ENCODE data around the gene RAB1A. TPM values are rescaled to one million over a fixed set of nuclear protein-coding genes. Genes with fewer than 3 reads are reported as not detected.

RAB1A gene
- total and polyA plus RNA-seq, 2 donors, result 42.9 to 144 TPM

DNA sequence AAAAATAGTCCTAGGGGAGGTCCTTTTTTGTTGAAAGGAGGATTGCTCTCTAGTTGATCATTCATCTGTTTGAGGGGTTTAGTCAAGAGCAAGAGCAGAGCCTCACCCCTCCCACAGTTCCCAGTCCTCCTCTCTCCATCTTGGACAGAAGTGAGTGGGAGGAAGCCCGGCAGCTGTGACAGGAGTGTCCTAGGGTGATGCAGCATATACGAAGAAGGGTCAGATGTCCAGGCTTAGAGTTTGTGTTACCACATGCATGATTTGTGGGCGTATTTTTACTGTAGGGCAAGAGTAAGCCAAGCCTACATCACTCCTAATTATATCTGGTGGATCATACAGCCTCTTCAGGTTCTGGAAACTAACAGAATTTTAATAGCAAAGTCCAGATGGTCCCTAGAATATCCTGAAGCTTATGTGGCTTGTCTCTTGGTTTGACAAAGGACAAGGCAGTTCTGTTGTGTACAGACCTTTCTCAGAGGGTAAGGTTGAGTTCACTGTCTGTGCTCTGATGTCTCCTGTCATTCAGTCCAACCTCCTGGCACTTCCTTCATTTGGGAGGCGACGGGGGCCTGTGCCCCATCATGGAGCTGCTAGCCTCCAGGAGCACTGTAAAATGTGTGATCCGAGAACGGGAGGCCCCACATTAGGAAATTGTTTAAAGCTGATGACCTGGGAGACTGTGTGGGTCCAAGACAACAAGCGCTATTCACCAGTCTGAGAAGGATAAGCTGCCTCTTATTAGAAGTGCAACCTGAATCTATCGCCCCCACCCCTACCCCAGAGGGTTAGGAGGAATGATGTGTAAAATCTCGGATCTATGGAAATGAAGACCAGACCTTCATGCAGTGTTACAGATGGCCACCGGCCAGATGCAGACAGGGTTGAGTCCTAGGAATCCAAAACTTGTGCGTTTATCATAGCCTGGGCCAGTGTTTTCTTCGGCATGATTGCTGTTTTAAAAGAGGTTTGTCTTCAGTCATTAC lies 66.8 kb downstream of the RAB1A start:
- 96% methylated on average over 13 of the region's 13 CpGs for WGBS
- H3K4me3 ChIP-seq (ENCODE audit: low read length in 2 of 2), result no peak overlapping the region
- DNase-seq (ENCODE audit: low read depth in 6 of 9, low spot score in 9 of 9), result no peak
- H3K36me3 ChIP-seq (ENCODE audit: control insufficient read depth in 2 of 2, insufficient read depth in 2 of 2, low read length in 1 of 2), result peaks cover 0 to 3% of the 10 kb centered on the region in 2 donors
- no peaks in the 10 kb centered on the region for H3K27me3 ChIP-seq (ENCODE audit: control insufficient read depth in 2 of 2, insufficient read depth in 1 of 2, low read length in 1 of 2)
- H3K9me3 ChIP-seq (ENCODE audit: control insufficient read depth in 2 of 2, insufficient read depth in 1 of 2, low read length in 1 of 2), result no peaks in the 10 kb centered on the region
- H3K4me1 ChIP-seq (ENCODE audit: control insufficient read depth in 2 of 2, insufficient read depth in 2 of 2, low read length in 2 of 2), result peaks cover 5 to 39% of the 10 kb centered on the region in 2 donors
- H3K27ac ChIP-seq (ENCODE audit: low read depth in 1 of 2, low read length in 1 of 2), result no peak overlapping the region

DNA sequence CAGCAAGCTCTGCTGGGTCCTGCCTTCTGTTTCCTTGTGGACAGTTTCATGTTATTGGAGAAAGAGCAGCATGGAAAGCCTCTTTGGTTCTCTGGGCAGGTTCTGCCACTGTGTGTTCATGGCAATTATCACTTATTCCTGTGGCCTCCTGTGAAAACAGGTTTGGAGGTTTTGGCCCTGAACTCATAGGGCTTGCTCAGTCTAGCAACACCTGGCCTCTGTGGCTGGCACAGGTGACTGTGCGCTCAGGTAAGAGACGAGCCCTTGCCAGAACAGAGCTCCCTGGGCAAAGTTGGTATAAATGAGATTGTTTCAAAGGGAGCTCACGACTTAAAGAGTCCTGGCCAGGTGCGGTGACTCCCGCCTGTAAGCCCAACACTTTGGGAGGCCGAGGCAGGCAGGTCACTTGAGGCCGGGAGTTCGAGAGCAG lies 68.0 kb downstream of the RAB1A start:
- no peaks in the 10 kb centered on the region for H3K9me3 ChIP-seq (ENCODE audit: control insufficient read depth in 2 of 2, insufficient read depth in 1 of 2, low read length in 1 of 2)
- H3K36me3 ChIP-seq (ENCODE audit: control insufficient read depth in 2 of 2, insufficient read depth in 2 of 2, low read length in 1 of 2), result peaks cover 0 to 3% of the 10 kb centered on the region in 2 donors
- H3K27ac ChIP-seq (ENCODE audit: low read depth in 1 of 2, low read length in 1 of 2), result no peak overlapping the region
- no peak overlapping the region for H3K4me3 ChIP-seq (ENCODE audit: low read length in 2 of 2)
- WGBS, result 97% methylated on average over 8 of the region's 8 CpGs
- H3K27me3 ChIP-seq (ENCODE audit: control insufficient read depth in 2 of 2, insufficient read depth in 1 of 2, low read length in 1 of 2), result no peaks in the 10 kb centered on the region
- H3K4me1 ChIP-seq (ENCODE audit: control insufficient read depth in 2 of 2, insufficient read depth in 2 of 2, low read length in 2 of 2), result peaks cover 12 to 38% of the 10 kb centered on the region in 2 donors
- no peak for DNase-seq (ENCODE audit: low read depth in 6 of 9, low spot score in 9 of 9)

DNA sequence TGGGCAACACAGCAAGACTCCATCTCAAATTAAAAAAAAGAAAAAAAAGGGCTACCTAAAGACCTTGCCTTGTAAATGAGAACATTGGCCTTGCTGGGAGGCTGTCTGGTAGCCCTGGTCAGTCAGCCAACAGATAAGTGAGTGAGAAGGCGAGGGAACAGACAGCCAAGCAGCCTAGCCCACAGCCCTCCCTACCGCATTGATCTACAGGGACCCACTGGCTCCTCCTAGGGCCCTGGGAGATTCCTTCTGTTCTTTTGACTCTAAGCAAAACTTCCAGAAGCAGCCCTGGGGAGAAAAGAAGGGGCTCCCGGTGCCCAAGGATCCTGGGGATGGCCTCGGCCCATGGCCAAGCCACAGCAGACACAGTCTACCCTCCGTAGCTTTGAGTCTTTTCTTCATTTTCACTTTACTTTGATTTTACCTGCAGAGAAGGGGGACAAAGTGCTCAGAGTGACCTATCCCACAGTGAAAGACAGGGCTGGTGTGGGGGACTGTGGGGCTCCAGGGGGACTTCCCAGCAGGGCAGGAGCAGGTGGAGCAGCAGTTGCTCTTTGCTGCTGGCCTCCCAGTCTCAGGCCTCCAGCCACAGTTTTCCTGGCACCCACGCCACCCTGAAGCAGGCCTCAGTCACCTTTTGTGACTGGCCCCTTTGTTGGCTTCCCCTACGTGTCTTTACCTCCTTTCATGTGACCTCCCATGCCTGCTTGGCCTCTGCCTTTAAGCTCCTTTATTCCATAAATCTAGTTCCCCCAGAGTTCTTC lies 68.6 kb downstream of the RAB1A start:
- Histone ChIP-seq H3K4me3 (ENCODE audit: low read length in 2 of 2) (no peak overlapping the region), H3K4me1 (ENCODE audit: control insufficient read depth in 2 of 2, insufficient read depth in 2 of 2, low read length in 2 of 2) (peaks cover 14 to 41% of the 10 kb centered on the region in 2 donors), H3K27ac (ENCODE audit: low read depth in 1 of 2, low read length in 1 of 2) (no peak overlapping the region), H3K9me3 (ENCODE audit: control insufficient read depth in 2 of 2, insufficient read depth in 1 of 2, low read length in 1 of 2) (no peaks in the 10 kb centered on the region), H3K36me3 (ENCODE audit: control insufficient read depth in 2 of 2, insufficient read depth in 2 of 2, low read length in 1 of 2) (peaks cover 0 to 3% of the 10 kb centered on the region in 2 donors), H3K27me3 (ENCODE audit: control insufficient read depth in 2 of 2, insufficient read depth in 1 of 2, low read length in 1 of 2) (no peaks in the 10 kb centered on the region)
- DNase-seq (ENCODE audit: low read depth in 6 of 9, low spot score in 9 of 9), result no peak
- 97% methylated on average over 7 of the region's 7 CpGs for WGBS

DNA sequence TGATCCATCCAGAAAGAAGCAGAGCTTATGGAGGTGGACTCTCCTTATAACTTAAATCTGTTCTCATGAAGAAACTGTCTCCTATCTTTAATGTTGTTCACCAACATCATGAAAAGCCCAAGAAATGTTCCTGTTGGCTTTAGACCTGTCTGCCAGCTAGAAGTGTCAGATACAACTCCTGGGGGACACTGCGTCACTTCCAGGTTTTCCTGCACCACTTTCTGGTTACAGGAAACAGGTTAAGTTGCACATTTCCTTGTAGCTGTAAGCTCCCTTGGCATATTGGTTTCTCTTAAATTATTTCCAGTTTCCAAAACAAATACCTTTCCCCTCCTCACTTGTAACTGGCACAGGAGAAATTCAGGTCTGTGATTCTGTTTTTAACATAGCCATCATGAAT lies 70.8 kb downstream of the RAB1A start:
- H3K27ac ChIP-seq (ENCODE audit: low read depth in 1 of 2, low read length in 1 of 2), result no peak overlapping the region
- no peaks in the 10 kb centered on the region for H3K27me3 ChIP-seq (ENCODE audit: control insufficient read depth in 2 of 2, insufficient read depth in 1 of 2, low read length in 1 of 2)
- H3K4me3 ChIP-seq (ENCODE audit: low read length in 2 of 2), result no peak overlapping the region
- H3K9me3 ChIP-seq (ENCODE audit: control insufficient read depth in 2 of 2, insufficient read depth in 1 of 2, low read length in 1 of 2), result no peaks in the 10 kb centered on the region
- peaks cover 21 to 40% of the 10 kb centered on the region in 2 donors for H3K4me1 ChIP-seq (ENCODE audit: control insufficient read depth in 2 of 2, insufficient read depth in 2 of 2, low read length in 2 of 2)
- 98% methylated on average over 1 of the region's 1 CpG for WGBS
- H3K36me3 ChIP-seq (ENCODE audit: control insufficient read depth in 2 of 2, insufficient read depth in 2 of 2, low read length in 1 of 2), result no peaks in the 10 kb centered on the region
- no peak for DNase-seq (ENCODE audit: low read depth in 6 of 9, low spot score in 9 of 9)

GRCh38 chr2:65057391-65058052 lies 72.4 kb downstream of the RAB1A start:
- H3K36me3 ChIP-seq (ENCODE audit: control insufficient read depth in 2 of 2, insufficient read depth in 2 of 2, low read length in 1 of 2), result no peaks in the 10 kb centered on the region
- H3K27me3 ChIP-seq (ENCODE audit: control insufficient read depth in 2 of 2, insufficient read depth in 1 of 2, low read length in 1 of 2), result no peaks in the 10 kb centered on the region
- peaks cover 24 to 48% of the 10 kb centered on the region in 2 donors for H3K4me1 ChIP-seq (ENCODE audit: control insufficient read depth in 2 of 2, insufficient read depth in 2 of 2, low read length in 2 of 2)
- DNase-seq (ENCODE audit: low read depth in 6 of 9, low spot score in 9 of 9), result peak in 4 of 9 donors; percentile 59 to 87 (median 65)
- peak overlapping the region; percentile 70 to 72 for H3K4me3 ChIP-seq (ENCODE audit: low read length in 2 of 2)
- 32% methylated on average over 6 of the region's 6 CpGs for WGBS
- peak overlapping the region; percentile 34 to 49 for H3K27ac ChIP-seq (ENCODE audit: low read depth in 1 of 2, low read length in 1 of 2)
- H3K9me3 ChIP-seq (ENCODE audit: control insufficient read depth in 2 of 2, insufficient read depth in 1 of 2, low read length in 1 of 2), result no peaks in the 10 kb centered on the region

DNA sequence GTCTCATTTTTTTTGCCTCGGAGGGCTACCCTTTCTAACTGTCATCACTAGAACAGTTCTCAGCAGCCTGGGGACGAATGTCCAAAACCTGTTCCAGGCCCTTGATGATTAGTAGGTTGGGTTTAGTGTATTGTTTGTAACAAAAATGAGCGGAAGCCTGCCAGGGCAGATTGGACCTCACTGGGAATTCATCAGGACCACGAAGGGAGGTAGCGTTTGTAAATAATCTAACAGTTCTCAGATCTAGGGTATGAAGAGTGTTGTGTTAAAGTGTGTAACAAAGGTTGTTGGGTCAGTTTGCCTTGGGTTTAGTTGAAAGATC lies 72.9 kb downstream of the RAB1A start:
- H3K27ac ChIP-seq (ENCODE audit: low read depth in 1 of 2, low read length in 1 of 2), result peak overlapping the region; percentile 34 to 69
- peaks cover 24 to 48% of the 10 kb centered on the region in 2 donors for H3K4me1 ChIP-seq (ENCODE audit: control insufficient read depth in 2 of 2, insufficient read depth in 2 of 2, low read length in 2 of 2)
- DNase-seq (ENCODE audit: low read depth in 6 of 9, low spot score in 9 of 9), result peak in 1 of 9 donors; percentile 60
- 7% methylated on average over 5 of the region's 5 CpGs for WGBS
- no peaks in the 10 kb centered on the region for H3K27me3 ChIP-seq (ENCODE audit: control insufficient read depth in 2 of 2, insufficient read depth in 1 of 2, low read length in 1 of 2)
- no peaks in the 10 kb centered on the region for H3K36me3 ChIP-seq (ENCODE audit: control insufficient read depth in 2 of 2, insufficient read depth in 2 of 2, low read length in 1 of 2)
- H3K4me3 ChIP-seq (ENCODE audit: low read length in 2 of 2), result peak overlapping the region; percentile 70 to 72
- no peaks in the 10 kb centered on the region for H3K9me3 ChIP-seq (ENCODE audit: control insufficient read depth in 2 of 2, insufficient read depth in 1 of 2, low read length in 1 of 2)

DNA sequence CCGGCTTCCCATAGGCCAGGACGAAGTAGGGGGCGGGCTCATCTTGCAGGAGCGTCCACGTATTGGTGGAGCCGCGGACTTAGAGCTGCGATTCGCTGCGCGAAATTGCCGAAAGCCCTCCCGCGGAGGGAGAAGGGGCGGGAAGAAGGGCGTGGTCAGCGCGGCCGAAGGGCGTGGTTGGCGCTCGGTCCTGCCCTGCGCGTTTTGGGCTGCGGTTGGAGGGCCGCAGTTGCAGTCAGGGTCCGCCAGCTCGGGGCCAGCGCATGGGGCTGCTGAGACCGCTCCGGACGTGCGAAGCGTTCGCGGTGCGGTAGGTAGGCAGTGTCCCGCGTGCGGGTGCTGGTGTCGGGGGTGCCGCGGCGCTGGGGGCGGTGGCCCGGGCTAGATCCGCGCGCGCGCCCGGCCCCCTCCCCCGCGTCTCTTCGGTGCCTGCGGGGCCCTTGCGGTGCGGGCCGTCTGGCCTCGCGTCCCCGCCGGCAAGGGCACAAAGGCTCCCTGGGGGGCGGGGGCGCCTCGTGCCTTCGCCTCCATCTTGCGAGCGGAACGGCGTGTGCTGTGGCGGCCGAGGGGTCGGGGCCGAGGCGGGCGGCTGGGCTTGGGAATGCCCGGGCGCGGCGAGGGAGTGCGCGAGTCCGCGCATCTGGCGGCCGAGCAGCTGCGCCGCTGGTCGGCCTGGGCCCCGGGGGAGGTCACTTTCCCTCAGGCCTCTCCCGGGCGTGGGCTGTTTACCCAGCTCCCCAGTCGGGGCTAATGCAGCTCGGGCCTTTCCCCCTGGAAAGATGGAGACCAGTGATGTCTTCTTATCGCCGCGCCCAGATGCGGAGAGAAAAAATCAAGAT lies 73.5 kb downstream of the RAB1A start, which contains the start of gene CEP68:
CEP68 (plus strand) TSS at position 202 of the 839 bp plus-strand sequence. CDS start 13,029 bp downstream, outside the sequence.
- peaks cover 24 to 48% of the 10 kb centered on the region in 2 donors for H3K4me1 ChIP-seq (ENCODE audit: control insufficient read depth in 2 of 2, insufficient read depth in 2 of 2, low read length in 2 of 2)
- H3K9me3 ChIP-seq (ENCODE audit: control insufficient read depth in 2 of 2, insufficient read depth in 1 of 2, low read length in 1 of 2), result no peaks in the 10 kb centered on the region
- peak within 1 kb of the TSS; percentile 69 to 90 for H3K27ac ChIP-seq (ENCODE audit: low read depth in 1 of 2, low read length in 1 of 2)
- H3K27me3 ChIP-seq (ENCODE audit: control insufficient read depth in 2 of 2, insufficient read depth in 1 of 2, low read length in 1 of 2), result no peaks in the 10 kb centered on the region
- WGBS, result under 1% methylated on average over 99 of the region's 99 CpGs
- H3K36me3 ChIP-seq (ENCODE audit: control insufficient read depth in 2 of 2, insufficient read depth in 2 of 2, low read length in 1 of 2), result no peaks in the 10 kb centered on the region
- DNase-seq (ENCODE audit: low read depth in 6 of 9, low spot score in 9 of 9), result peak; percentile 89 to 98 (median 95)
- peak within 1 kb of the TSS; percentile 70 to 72 for H3K4me3 ChIP-seq (ENCODE audit: low read length in 2 of 2)
